Right hindlimb (tissue), 1 donor: ENCODE results near the gene PRKN.
"Not testable (repeated sequence)": the region's sequence is repeated elsewhere in the genome, so short reads cannot be mapped to it uniquely, and the experiment has no call there.

ENCODE experiments used
- DNase-seq: peaks from one replicate; pipeline ENCODE4 v3.0.0-alpha.2; 2018

The PRKN gene

GRCh38 chr6:161941565-161941964, 786.0 kb downstream of the PRKN start:
- no peak for DNase-seq

GRCh38 chr6:161940519-161940918, 787.0 kb downstream of the PRKN start:
- DNase-seq = no peak

GRCh38 chr6:161926324-161926723, 801.2 kb downstream of the PRKN start:
- DNase-seq = no peak

GRCh38 chr6:161924516-161925116, 803.0 kb downstream of the PRKN start:
- no peak for DNase-seq

- no peak for DNase-seq
Observed at GRCh38 chr6:161922631-161923119, 804.9 kb downstream of the PRKN start.

- no peak for DNase-seq
Observed at GRCh38 chr6:161921602-161922395, 805.8 kb downstream of the PRKN start.

GRCh38 chr6:161919691-161920090, 807.9 kb downstream of the PRKN start:
- no peak for DNase-seq

- DNase-seq = no peak
Observed at GRCh38 chr6:161918628-161919205, 808.8 kb downstream of the PRKN start.

GRCh38 chr6:161918109-161918531, 809.4 kb downstream of the PRKN start:
- no peak for DNase-seq

- DNase-seq = no peak
Observed at GRCh38 chr6:161917645-161918044, 809.9 kb downstream of the PRKN start.

- DNase-seq = no peak
Observed at GRCh38 chr6:161915456-161915964, 812.1 kb downstream of the PRKN start.

GRCh38 chr6:161908872-161909271, 818.7 kb downstream of the PRKN start:
- no peak for DNase-seq

- DNase-seq = no peak
Observed at GRCh38 chr6:161906571-161906970, 821.0 kb downstream of the PRKN start.

GRCh38 chr6:161903584-161904212, 823.9 kb downstream of the PRKN start:
- no peak for DNase-seq

- no peak for DNase-seq
Observed at GRCh38 chr6:161901740-161902426, 825.7 kb downstream of the PRKN start.

GRCh38 chr6:161894436-161894835, 833.1 kb downstream of the PRKN start:
- no peak for DNase-seq

- no peak for DNase-seq
Observed at GRCh38 chr6:161891542-161891941, 836.0 kb downstream of the PRKN start.

GRCh38 chr6:161890832-161891297, 836.7 kb downstream of the PRKN start:
- DNase-seq = no peak

GRCh38 chr6:161890133-161890831, 837.3 kb downstream of the PRKN start:
- peak; percentile 25 for DNase-seq

- DNase-seq = no peak
Observed at GRCh38 chr6:161889324-161889723, 838.2 kb downstream of the PRKN start.

GRCh38 chr6:161886545-161886944, 841.0 kb downstream of the PRKN start:
- not testable (repeated sequence) for DNase-seq

- DNase-seq = no peak
Observed at GRCh38 chr6:161884782-161885181, 842.8 kb downstream of the PRKN start.
